LNCAP (cell line): Measurements from ENCODE around the gene BCAP31.

Experiments
- CTCF ChIP-seq: fragments of 450-650 bp; IDR thresholded peaks from 2 replicates; pipeline ENCODE4 v1.5.1; 2017; ENCODE audit warnings: mild to moderate bottlenecking

The BCAP31 gene

GRCh38 chrX:153651540-153652079 lies 72.6 kb downstream of the BCAP31 start:
- 0 out of 2 replicates have a peak, but pooled peaks have one; percentile 8 for TF ChIP-seq CTCF

- no peak for TF ChIP-seq CTCF
Measured at GRCh38 chrX:153650959-153651358, 73.2 kb downstream of the BCAP31 start.
